Activated CD4-positive, alpha-beta memory T cell treated with anti-CD3 and anti-CD28 coated beads for 36 hours (primary cell): ENCODE measurements around the gene TMEM82. TPM values are rescaled to one million over a fixed set of nuclear protein-coding genes. Genes with fewer than 3 reads are reported as not detected.
A peak's percentile ranks its signal among the peaks of the same experiment; 100 is the strongest.

Experiments
- CTCF ChIA-PET: fragments of 350-600 bp; sonication (Branson Sonifier 250); formaldehyde crosslinking; loops from one replicate; lab custom pipeline; 2021; ENCODE audit warnings: antibody characterized with exemption, inconsistent platforms; lab: Charles Lee
- POLR2A ChIA-PET: fragments of 350-600 bp; sonication (Branson Sonifier 250); formaldehyde crosslinking; loops from one replicate; lab custom pipeline; 2021; ENCODE audit warnings: antibody characterized with exemption; lab: Charles Lee
- DNase-seq: peaks from one replicate; pipeline ENCODE4 v3.0.0-alpha.2; 2020
- H3K27ac Mint-ChIP-seq: one replicate; pipeline ENCODE4 v1.8.0; 2021; ENCODE audit warnings: mixed read lengths
- H3K27me3 Mint-ChIP-seq: one replicate; pipeline ENCODE4 v1.8.0; 2021; ENCODE audit warnings: mixed read lengths
- H3K36me3 Mint-ChIP-seq: one replicate; pipeline ENCODE4 v1.8.0; 2021; ENCODE audit warnings: mixed read lengths
- H3K4me1 Mint-ChIP-seq: one replicate; pipeline ENCODE4 v1.8.0; 2021; ENCODE audit warnings: low read depth, mixed read lengths
- H3K4me3 Mint-ChIP-seq: one replicate; pipeline ENCODE4 v1.8.0; 2021; ENCODE audit warnings: mild to moderate bottlenecking, mixed read lengths
- H3K9me3 Mint-ChIP-seq: one replicate; pipeline ENCODE4 v1.8.0; 2021; ENCODE audit warnings: mixed read lengths
- intact Hi-C: fragments of 100-400 bp; cut with micrococcal nuclease; formaldehyde crosslinking; loops from one replicate; pipeline ENCODE4 v1.15.1; 2023
- total RNA-seq, 2 experiments: library from RNA; stranded (reverse); gene quantifications; one replicate each; pipeline ENCODE4 v1.2.3, GENCODE V29; 2021

Gene TMEM82
- total RNA-seq, 2 experiments from 2014 or later, result not detected

DNA sequence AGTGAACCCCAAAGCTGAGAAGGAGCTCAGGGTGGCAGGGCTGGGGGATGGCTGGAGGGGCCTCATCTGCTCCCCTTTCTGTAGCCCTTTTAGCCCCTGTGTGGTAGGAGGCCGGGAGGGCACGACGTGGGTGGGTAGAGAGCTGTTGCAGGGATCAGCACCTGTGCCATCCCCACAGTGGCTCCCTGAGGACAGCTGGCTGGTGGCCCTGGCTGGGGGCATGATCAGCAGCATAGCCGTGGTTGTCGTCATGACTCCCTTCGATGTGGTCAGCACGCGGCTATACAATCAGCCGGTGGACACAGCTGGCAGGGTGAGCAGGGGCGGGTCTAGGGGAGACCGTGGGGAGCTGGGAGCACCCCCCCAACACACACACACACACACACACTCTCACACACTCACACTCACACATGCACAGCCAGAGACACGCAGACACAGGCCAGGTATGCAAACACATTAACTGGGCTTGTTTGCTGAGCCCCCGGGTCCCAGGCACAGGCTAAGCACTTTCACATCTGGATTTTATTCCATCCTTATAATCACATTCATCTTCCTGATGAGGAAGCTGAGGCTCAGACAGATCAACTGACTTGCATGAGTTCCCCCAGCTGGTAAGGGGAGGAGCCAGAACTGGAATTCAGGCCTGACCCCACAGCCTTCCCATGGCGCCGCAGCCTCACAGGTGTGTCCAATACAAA lies 3.7 kb upstream of the TMEM82 start:
- H3K36me3 Mint-ChIP-seq, result peaks cover 2% of the 10 kb centered on the region
- H3K27ac Mint-ChIP-seq, result no peak overlapping the region
- intact Hi-C loops, result no loop called here
- CTCF ChIA-PET, result interaction anchor here (0.5 to 1.1 kb wide), 3 partner anchors 142 to 613 kb away, joined by 3 read pairs; no protein-coding TSS in a partner anchor
- POLR2A ChIA-PET, result no interaction called here
- H3K27me3 Mint-ChIP-seq, result no peaks in the 10 kb centered on the region
- no peaks in the 10 kb centered on the region for H3K9me3 Mint-ChIP-seq
- no peak overlapping the region for H3K4me3 Mint-ChIP-seq
- DNase-seq, result no peak
- H3K4me1 Mint-ChIP-seq, result peaks cover 5% of the 10 kb centered on the region

DNA sequence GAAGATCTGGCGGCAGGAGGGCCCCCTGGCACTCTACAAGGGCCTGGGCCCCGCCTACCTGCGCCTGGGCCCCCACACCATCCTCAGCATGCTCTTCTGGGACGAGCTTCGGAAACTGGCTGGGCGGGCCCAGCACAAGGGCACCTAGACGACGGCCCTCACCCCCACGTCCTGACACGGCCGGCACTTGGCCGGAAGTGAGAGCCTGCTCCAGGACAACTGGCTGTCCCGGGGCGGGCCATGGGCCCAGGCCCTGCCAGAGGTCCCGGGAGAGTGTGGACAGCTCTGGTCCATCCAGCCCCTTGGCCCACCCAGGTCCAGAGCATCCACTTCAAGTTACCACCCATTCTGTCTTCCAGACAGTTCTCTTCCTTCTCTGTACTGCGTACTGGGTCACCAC lies 3.0 kb upstream of the TMEM82 start:
- Mint-ChIP-seq H3K4me3 (no peak overlapping the region), H3K36me3 (peaks cover under 1% of the 10 kb centered on the region), H3K9me3 (no peaks in the 10 kb centered on the region), H3K4me1 (peaks cover 5% of the 10 kb centered on the region), H3K27me3 (no peaks in the 10 kb centered on the region), H3K27ac (no peak overlapping the region)
- POLR2A ChIA-PET, result no interaction called here
- DNase-seq, result no peak
- intact Hi-C loops, result no loop called here
- CTCF ChIA-PET, result interaction anchor here (1.1 kb wide), 1 partner anchor 143 kb away, joined by 3 read pairs; no protein-coding TSS in a partner anchor

DNA sequence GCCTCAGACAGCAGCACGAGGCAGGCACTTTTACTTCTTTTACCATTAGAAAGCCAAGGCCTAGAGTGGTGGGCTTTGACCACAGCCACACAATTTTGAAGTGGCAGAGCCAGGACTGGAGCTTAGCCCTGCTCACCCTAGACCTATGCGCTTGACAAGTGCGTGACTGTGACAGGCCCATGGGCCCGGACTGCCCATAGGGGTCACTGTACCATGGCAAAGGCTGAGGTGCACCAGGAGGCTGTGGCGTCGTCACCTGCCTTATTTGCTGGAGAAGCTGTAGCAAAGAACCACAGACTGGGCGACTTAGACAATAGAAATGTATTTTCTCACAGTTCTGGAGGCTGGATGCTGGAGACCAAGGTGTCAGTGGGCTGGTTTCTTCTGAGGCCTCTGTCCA lies 2.6 kb upstream of the TMEM82 start:
- Mint-ChIP-seq H3K36me3 (no peaks in the 10 kb centered on the region), H3K4me3 (no peak overlapping the region), H3K27ac (no peak overlapping the region), H3K9me3 (no peaks in the 10 kb centered on the region), H3K27me3 (no peaks in the 10 kb centered on the region), H3K4me1 (peaks cover 5% of the 10 kb centered on the region)
- CTCF ChIA-PET, result interaction anchor here (0.6 to 1.6 kb wide), 3 partner anchors 52 to 160 kb away, joined by 3 to 6 read pairs (median 4); no protein-coding TSS in a partner anchor
- POLR2A ChIA-PET, result no interaction called here
- intact Hi-C loops, result no loop called here
- DNase-seq, result no peak

DNA sequence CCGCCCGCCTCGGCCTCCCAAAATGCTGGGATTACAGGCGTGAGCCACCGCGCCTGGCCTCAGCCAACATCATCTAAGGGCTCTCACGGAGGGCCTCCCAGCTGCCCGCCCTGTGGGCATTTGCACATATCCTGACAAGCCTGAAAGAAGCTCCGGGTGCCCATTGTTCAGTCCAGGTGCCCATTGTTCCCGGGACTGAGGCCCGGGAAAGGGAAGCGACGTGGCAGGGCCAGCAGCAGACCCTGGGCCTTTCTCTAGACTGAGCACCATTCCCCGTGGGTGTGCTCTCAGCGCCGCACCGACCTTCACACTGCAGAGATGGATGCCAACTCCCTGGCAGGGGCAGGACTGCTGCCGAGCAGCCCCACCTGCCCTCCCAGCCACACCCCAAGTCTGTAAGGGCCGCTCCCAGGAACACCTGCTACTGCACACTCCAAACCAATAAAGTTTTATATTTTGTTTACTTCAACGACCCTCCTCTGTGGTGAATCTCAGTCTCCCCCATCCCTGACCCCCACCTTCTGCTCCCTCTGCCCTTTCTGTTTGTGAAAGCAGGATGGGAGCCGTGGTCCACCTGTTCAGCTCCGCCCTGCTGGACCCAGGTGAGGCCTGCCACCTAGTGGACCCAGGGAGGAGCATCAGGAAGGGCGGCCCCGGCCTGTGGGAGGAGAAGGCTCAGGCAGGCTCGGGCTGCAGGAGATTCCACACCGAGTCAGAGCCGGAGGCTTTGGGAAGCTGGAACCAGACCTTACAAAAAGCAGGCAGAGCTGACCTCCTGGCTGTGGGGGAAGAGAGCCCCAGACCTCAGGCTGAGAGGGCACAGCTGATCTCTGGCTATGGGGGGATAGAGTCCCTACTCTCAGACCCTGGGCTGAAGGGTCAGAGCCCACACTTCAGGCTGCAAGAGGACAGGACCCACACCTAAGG lies 1.1 kb upstream of the TMEM82 start:
- Mint-ChIP-seq H3K27ac (no peak overlapping the region), H3K9me3 (no peaks in the 10 kb centered on the region), H3K36me3 (no peaks in the 10 kb centered on the region), H3K27me3 (no peaks in the 10 kb centered on the region), H3K4me1 (peaks cover 5% of the 10 kb centered on the region), H3K4me3 (no peak overlapping the region)
- intact Hi-C loops, result loop anchor here (1.0 kb wide), 1 partner anchor 146 kb away; no protein-coding TSS in a partner anchor
- CTCF ChIA-PET, result interaction anchor here (0.6 to 1.6 kb wide), 14 partner anchors 8 to 872 kb away, joined by 3 to 9 read pairs (median 3); partner anchors contain the start of genes AGMAT and NBPF1
- POLR2A ChIA-PET, result no interaction called here
- DNase-seq, result peak; percentile 85

DNA sequence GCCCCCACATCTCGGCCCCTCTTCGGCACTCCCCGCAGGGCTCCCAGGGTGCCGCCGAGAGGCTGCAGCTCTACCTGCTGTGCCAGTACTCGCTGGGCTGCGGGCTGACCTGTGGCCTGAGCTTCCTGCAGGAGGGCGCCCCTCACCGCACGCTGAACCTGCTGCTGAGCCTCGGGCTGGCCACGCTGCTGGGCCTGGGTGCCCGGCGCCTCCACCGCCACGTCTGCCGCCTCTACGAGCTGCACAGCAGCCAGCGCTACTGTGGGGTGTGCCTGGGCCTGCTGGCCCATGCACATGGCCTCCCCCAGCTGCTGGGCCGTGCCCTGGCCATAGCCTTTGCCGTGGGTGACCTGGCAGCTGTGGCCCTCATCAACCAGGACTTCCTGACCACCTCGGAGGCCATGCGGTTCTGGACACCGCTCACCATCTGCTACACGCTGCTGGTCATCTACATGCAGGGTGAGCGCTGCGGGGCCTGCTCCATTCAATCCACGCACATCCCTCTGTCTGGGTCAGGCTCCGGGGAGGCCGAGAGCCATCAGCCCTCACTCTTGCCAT lies 1.9 kb downstream of the TMEM82 start:
- no peak overlapping the region for H3K4me3 Mint-ChIP-seq
- no peak for DNase-seq
- ChIA-PET POLR2A (no interaction called here), CTCF (interaction anchor here (0.6 kb wide), 1 partner anchor 1668 kb away, joined by 3 read pairs; no protein-coding TSS in a partner anchor)
- H3K9me3 Mint-ChIP-seq, result no peaks in the 10 kb centered on the region
- H3K36me3 Mint-ChIP-seq, result no peaks in the 10 kb centered on the region
- intact Hi-C loops, result no loop called here
- no peak overlapping the region for H3K27ac Mint-ChIP-seq
- H3K27me3 Mint-ChIP-seq, result no peaks in the 10 kb centered on the region
- peaks cover 5% of the 10 kb centered on the region for H3K4me1 Mint-ChIP-seq

DNA sequence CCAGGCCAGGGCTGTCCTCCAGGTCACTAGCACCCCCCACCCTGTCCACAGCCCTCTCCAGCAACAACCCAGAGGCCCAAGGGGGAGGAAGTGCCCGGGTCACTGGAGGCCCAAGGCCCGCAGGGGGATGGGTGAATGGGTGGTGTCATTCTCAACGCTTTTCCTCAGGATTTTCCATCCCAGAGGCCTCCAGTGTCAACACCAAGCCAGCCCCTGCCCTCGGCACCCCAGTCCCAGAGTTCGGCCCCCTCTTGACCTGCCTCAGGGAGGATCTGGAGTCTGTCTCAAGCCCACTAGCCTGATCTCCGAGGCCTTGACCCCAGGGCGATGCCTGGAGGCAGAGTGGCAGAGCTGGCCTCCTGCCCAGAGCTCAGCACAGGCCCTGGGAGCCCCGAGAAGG lies 5.1 kb downstream of the TMEM82 start:
- no peak overlapping the region for H3K27ac Mint-ChIP-seq
- no peaks in the 10 kb centered on the region for H3K4me1 Mint-ChIP-seq
- no peaks in the 10 kb centered on the region for H3K27me3 Mint-ChIP-seq
- H3K36me3 Mint-ChIP-seq, result no peaks in the 10 kb centered on the region
- ChIA-PET POLR2A (no interaction called here), CTCF (no interaction called here)
- no peak overlapping the region for H3K4me3 Mint-ChIP-seq
- DNase-seq, result no peak
- intact Hi-C loops, result no loop called here
- no peaks in the 10 kb centered on the region for H3K9me3 Mint-ChIP-seq

DNA sequence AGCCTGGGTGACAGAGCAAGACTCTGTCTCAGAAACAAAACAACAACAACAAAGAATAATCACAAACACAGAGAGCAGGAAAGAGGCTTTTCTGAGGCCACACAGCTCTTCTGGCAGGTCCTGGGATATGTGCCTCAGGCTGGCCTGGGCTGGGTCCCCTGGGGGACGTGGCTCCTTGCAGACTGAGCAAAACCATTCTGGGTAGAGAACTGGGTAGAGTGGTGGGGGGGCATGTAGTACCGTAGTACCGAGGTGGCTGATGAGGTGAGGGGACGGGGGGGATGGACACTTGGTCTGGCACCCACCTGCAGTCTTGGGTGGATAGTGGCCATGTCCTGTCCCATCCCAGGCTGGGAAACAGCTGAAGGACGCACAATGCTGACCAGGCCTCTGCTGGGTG lies 6.0 kb downstream of the TMEM82 start:
- no peaks in the 10 kb centered on the region for H3K4me1 Mint-ChIP-seq
- POLR2A ChIA-PET, result no interaction called here

DNA sequence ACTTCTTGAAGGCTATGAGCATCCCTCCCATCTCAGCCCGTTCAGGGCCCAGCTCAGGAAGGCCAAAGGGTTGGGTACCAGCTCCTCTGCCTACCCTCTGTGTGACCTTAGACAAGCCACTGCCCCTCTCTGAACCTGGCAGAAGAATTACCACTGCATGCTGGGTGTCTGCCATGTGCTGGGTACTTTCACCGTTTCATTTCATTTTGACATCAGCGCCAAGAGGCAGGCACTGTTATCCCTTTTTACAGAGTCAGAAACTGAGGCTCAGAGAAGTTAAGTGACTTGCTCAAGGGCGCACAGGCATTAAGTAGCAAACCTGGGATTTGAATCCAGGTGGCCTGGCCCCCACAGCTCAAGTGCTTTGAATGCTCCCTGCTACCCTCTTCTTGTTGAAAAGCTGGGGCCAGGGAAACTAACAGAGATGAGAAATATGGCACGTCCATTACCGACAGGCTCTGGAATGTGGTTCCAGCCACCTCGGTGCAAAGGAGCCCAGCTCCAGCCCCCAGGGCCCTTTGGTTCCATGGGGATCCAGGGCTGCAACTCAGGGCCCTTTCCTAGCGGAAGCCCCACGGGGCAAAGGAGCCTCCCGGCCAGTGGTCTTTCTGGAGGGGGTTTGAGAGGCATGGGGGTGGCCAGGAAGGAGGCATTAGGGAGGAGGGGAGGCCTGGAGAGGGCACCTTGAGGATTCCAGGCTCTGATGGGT lies 6.5 kb downstream of the TMEM82 start:
- no peaks in the 10 kb centered on the region for H3K9me3 Mint-ChIP-seq
- H3K27me3 Mint-ChIP-seq, result peaks cover 1% of the 10 kb centered on the region
- DNase-seq, result no peak
- intact Hi-C loops, result no loop called here
- H3K27ac Mint-ChIP-seq, result no peak overlapping the region
- H3K4me3 Mint-ChIP-seq, result no peak overlapping the region
- no peaks in the 10 kb centered on the region for H3K4me1 Mint-ChIP-seq
- ChIA-PET CTCF (no interaction called here), POLR2A (no interaction called here)
- no peaks in the 10 kb centered on the region for H3K36me3 Mint-ChIP-seq

More for the DNA sequence above, 6.0 kb downstream of the TMEM82 start:
- H3K9me3 Mint-ChIP-seq, result no peaks in the 10 kb centered on the region
- CTCF ChIA-PET, result no interaction called here
- no peak overlapping the region for H3K4me3 Mint-ChIP-seq
- H3K27me3 Mint-ChIP-seq, result peaks cover 1% of the 10 kb centered on the region
- no peak overlapping the region for H3K27ac Mint-ChIP-seq
- intact Hi-C loops, result no loop called here
- H3K36me3 Mint-ChIP-seq, result no peaks in the 10 kb centered on the region
- no peak for DNase-seq

DNA sequence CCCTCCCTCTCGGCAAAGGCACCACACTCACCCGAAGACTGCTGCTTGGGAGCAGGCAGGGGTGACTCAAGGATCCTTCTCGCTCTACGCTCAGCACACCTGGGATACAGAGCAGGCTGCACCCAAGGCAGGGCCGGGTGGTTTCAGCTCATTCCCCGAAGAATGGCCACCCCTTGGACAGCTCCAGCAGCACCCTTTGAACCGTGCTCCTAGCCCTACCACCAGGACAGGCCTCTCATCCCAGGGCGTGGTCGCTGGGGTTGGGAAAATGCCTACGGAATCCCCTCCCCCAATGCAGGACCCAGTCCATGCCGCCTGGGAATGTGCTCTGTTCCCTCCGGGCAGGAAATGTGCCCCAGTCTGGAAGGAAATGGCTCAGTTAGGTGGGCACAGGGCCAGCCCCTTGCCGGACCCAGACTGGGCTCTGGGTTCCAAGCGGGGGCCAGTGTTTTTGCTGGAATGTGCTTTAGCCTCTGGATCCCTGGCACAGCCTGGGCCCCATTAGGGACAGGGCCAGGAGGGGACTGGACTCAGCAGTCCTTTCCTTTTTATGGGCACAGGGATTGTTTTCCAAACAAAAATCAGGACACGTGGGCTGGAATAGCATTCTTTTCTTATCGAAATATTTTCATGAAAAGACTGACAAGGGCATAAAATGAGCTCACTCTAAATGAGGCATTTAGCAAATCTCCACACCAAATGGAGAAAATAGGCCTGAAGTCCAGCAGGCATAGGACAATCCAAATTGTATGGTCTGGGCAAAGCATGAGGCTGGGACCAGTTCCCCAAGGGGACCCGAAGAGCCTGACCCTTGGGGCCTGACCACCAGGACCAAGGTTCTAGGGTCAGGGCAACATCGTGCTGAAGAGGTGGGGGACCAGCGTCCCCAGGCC lies 7.3 kb downstream of the TMEM82 start:
- CTCF ChIA-PET, result interaction anchor here (0.6 kb wide), 1 partner anchor 494 kb away, joined by 3 read pairs; no protein-coding TSS in a partner anchor
- no peaks in the 10 kb centered on the region for H3K9me3 Mint-ChIP-seq
- intact Hi-C loops, result no loop called here

DNA sequence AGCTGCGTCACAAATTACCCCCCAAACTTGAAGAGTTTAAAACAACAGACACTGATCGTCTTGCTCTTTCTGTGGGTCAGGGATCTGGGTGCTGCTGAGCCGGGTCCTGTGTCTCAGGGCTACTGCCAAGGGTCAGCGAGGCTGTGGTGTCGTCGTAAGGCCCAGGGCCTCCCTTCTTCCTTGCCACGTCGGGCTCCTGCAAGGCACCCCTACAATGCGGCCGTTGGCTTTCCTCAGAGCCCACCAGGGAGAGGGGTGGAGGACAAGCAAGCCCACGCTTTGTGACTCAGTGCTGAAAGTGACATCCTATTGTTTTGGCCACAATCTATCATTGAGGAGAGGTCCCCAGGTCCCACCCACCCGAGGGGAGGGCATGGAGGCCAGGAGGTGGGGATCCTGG lies 8.6 kb downstream of the TMEM82 start:
- no peak overlapping the region for H3K4me3 Mint-ChIP-seq
- CTCF ChIA-PET, result no interaction called here

More for the DNA sequence above, 7.3 kb downstream of the TMEM82 start:
- POLR2A ChIA-PET, result no interaction called here
- DNase-seq, result no peak
- Mint-ChIP-seq H3K4me1 (no peaks in the 10 kb centered on the region), H3K36me3 (no peaks in the 10 kb centered on the region), H3K27ac (no peak overlapping the region), H3K27me3 (peaks cover 1% of the 10 kb centered on the region), H3K4me3 (no peak overlapping the region)

DNA sequence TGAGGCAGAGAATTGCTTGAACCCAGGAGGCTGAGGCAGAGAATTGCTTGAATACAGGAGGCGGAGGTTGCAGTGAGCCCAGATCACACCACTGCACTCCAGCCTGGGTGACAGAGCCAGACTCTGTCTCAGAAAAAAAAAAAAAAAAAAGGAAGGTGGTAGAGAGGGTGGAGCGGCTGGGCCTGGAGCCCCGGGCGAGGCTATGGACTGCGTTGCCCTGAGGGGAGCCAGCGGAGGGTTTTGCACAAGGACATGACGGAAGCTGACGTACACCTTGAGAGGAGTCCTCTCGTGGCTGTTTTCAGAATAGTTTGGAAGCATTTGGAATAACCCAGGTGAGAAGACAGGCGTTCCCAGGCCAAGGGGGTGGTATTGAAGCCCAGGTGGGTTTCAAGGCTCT lies 9.4 kb downstream of the TMEM82 start:
- Mint-ChIP-seq H3K27me3 (peaks cover 12% of the 10 kb centered on the region), H3K4me1 (peaks cover 6% of the 10 kb centered on the region), H3K27ac (no peak overlapping the region), H3K9me3 (no peaks in the 10 kb centered on the region), H3K36me3 (no peaks in the 10 kb centered on the region), H3K4me3 (no peak overlapping the region)
- ChIA-PET CTCF (no interaction called here), POLR2A (no interaction called here)
- DNase-seq, result no peak
- intact Hi-C loops, result no loop called here

More for the DNA sequence above, 8.6 kb downstream of the TMEM82 start:
- POLR2A ChIA-PET, result no interaction called here
- intact Hi-C loops, result no loop called here
- Mint-ChIP-seq H3K9me3 (no peaks in the 10 kb centered on the region), H3K36me3 (no peaks in the 10 kb centered on the region), H3K4me1 (no peaks in the 10 kb centered on the region), H3K27me3 (peaks cover 6% of the 10 kb centered on the region), H3K27ac (no peak overlapping the region)
- no peak for DNase-seq
